Activated naive CD8-positive, alpha-beta T cell treated with anti-CD3 and anti-CD28 coated beads, Interleukin-2, amount 50 U/mL, for 16 hours (primary cell): ENCODE measurements around the gene ZNF200.

Source experiments
- DNase-seq: peaks from one replicate; pipeline ENCODE4 v3.0.0-alpha.2; 2020; ENCODE audit warnings: low read depth, low spot score

The ZNF200 gene

DNA sequence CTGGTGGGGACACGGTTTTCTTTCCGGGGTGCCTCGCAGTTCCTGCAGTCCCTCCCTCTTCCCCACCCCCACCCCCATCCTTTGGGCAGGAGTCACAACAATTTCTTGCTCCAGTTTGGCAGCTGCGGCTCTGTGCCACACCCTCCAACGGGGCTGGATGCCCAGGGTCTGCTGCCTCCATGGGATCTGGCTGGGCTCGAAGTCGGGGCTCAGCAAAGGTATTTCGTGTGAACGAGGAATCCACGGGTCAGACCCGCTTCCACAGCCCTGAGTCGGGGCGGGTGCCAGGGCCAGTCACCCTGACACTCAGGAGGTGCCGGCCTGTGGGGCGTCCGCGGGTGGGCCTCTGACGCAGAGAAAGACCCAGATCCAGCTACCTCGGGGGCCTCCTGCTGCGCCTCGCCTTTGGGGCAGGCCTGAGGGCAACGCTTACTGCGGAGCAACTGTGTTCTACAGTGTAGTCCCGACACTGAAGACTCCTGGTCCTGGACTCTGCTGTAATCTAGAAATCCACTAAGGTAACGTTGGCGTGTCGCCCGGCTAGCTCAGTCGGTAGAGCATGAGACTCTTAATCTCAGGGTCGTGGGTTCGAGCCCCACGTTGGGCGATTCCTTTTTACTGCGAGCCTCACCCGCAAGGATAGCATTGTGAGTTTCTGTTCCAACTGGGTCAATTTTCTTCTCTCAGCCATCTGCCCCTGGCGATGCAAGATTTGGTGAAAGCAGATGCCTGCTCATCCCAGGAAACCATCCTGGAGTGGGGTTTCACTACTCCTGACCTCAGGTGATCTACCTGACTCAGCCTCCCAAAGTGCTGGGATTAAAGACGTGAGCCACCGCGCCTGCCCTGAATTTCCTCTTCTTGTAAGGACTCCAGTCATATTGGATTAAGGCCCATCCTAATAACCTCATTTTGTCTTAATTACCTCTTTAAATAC is 59.5 kb downstream of the ZNF200 start:
- DNase-seq = no peak

DNA sequence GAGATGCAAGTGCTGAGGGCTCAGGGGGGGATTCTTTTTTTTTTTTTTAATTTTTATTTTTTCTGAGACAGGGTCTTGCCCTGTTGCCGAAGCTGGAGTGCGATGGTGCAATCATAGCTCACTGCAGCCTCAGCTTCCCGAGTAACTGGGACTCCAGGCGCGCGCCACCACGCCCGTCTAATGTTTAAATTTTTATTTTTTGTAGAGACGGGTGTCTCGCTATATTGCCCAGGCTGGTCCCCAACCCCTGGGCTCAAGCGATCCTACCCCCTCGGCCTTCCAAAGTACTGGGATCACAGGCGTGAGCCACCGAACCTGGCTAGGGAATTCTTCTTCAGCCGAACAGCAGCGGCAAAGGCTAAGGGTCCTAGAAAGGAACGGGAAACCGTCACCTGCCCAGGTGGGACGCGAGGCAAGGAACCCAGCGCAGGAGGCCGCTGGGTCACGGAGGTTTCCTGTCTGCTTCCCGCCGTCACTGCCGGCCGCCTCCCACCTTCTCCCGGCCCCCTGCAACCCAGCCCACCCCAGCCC is 60.3 kb downstream of the ZNF200 start:
- no peak for DNase-seq

GRCh38 chr16:3173892-3174617 is 60.9 kb downstream of the ZNF200 start:
- no peak for DNase-seq
